Activated naive CD8-positive, alpha-beta T cell treated with anti-CD3 and anti-CD28 coated beads, Interleukin-2, amount 10 ng/mL, durations not matched to agents 7 days and 5 days (primary cell): ENCODE results near the gene GALNT10. TPM values are rescaled to one million over a fixed set of nuclear protein-coding genes. Genes with fewer than 3 reads are reported as not detected.
A peak's percentile ranks its signal among the peaks of the same experiment; 100 is the strongest.

Experiments
- ATAC-seq: fragments of 150-1000 bp; cut with Tn5 transposase; one replicate; pipeline ENCODE4 v1.10.0; 2021; ENCODE audit warnings: low read depth, moderate library complexity
- POLR2A ChIA-PET: fragments of 350-600 bp; sonication (Branson Sonifier 250); formaldehyde crosslinking; loops from one replicate; lab custom pipeline; 2021; ENCODE audit warnings: antibody characterized with exemption; lab: Charles Lee
- DNase-seq: peaks from one replicate; pipeline ENCODE4 v3.0.0; 2021
- H3K27ac Mint-ChIP-seq: one replicate; pipeline ENCODE4 v1.8.0; 2022; ENCODE audit warnings: mild to moderate bottlenecking, mixed read lengths
- H3K27me3 Mint-ChIP-seq: one replicate; pipeline ENCODE4 v1.8.0; 2022; ENCODE audit warnings: mild to moderate bottlenecking, moderate library complexity, mixed read lengths
- H3K36me3 Mint-ChIP-seq: one replicate; pipeline ENCODE4 v1.8.0; 2021; ENCODE audit warnings: mild to moderate bottlenecking, mixed read lengths
- H3K4me1 Mint-ChIP-seq: one replicate; pipeline ENCODE4 v1.8.0; 2021; ENCODE audit warnings: mixed read lengths
- H3K4me3 Mint-ChIP-seq: one replicate; pipeline ENCODE4 v1.8.0; 2022; ENCODE audit warnings: mild to moderate bottlenecking, moderate library complexity, mixed read lengths
- H3K9me3 Mint-ChIP-seq: one replicate; pipeline ENCODE4 v1.8.0; 2021; ENCODE audit warnings: mixed read lengths
- total RNA-seq, 2 experiments: library from RNA; stranded (reverse); gene quantifications; one replicate each; pipeline ENCODE4 v1.2.3, GENCODE V29; 2021

Gene GALNT10
- total RNA-seq, 2 experiments from 2014 or later, result 34.6 to 36.0 TPM

- ATAC-seq, result no peak
- no peaks in the 10 kb centered on the region for H3K9me3 Mint-ChIP-seq
- POLR2A ChIA-PET, result interaction anchor here (0.8 to 2.8 kb wide), 5 partner anchors 47 to 263 kb away, joined by 3 to 11 read pairs (median 4); partner anchors contain the start of gene GALNT10
Measured at GRCh38 chr5:154237376-154237743, 46.8 kb downstream of the GALNT10 start.

DNA sequence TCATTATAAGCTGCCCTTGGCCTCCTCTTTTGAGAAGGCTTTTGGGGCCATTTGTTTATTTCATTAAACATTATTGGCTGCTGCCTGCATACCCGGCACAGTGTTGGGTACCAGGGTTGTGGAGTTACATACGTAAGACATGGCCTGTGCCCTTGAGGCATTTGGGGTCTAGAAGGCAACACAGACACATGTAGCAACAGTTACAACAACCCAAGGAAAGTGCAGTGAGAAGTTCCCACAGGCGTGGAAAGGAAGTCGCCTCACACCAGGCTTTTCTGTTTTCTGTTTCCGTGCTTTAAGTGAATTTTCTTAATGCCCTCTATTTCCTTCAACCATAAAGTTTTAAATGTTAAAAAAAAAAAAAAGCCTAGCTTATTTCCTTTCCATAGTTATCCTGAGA, 47.4 kb downstream of the GALNT10 start:
- no peak for ATAC-seq
- Mint-ChIP-seq H3K27ac (no peak overlapping the region), H3K4me1 (peaks cover 22% of the 10 kb centered on the region), H3K36me3 (no peaks in the 10 kb centered on the region), H3K4me3 (no peak overlapping the region), H3K9me3 (no peaks in the 10 kb centered on the region), H3K27me3 (no peaks in the 10 kb centered on the region)
- DNase-seq, result no peak
- POLR2A ChIA-PET, result interaction anchor here (1.0 kb wide), 1 partner anchor 35 kb away, joined by 3 read pairs; no protein-coding TSS in a partner anchor

More at GRCh38 chr5:154237376-154237743, 46.8 kb downstream of the GALNT10 start:
- peaks cover 22% of the 10 kb centered on the region for H3K4me1 Mint-ChIP-seq
- H3K36me3 Mint-ChIP-seq, result no peaks in the 10 kb centered on the region
- no peak overlapping the region for H3K4me3 Mint-ChIP-seq
- H3K27ac Mint-ChIP-seq, result no peak overlapping the region
- no peaks in the 10 kb centered on the region for H3K27me3 Mint-ChIP-seq
- no peak for DNase-seq

GRCh38 chr5:154238776-154239481, 48.4 kb downstream of the GALNT10 start:
- DNase-seq (no peak), ATAC-seq (no peak)
- H3K27ac Mint-ChIP-seq, result peak overlapping the region; percentile 15
- H3K27me3 Mint-ChIP-seq, result no peaks in the 10 kb centered on the region
- H3K4me3 Mint-ChIP-seq, result no peak overlapping the region
- H3K4me1 Mint-ChIP-seq, result peaks cover 15% of the 10 kb centered on the region
- H3K36me3 Mint-ChIP-seq, result no peaks in the 10 kb centered on the region
- H3K9me3 Mint-ChIP-seq, result no peaks in the 10 kb centered on the region
- POLR2A ChIA-PET, result interaction anchor here (1.0 to 1.7 kb wide), 2 partner anchors 34 to 36 kb away, joined by 3 read pairs; no protein-coding TSS in a partner anchor

- Mint-ChIP-seq H3K27me3 (no peaks in the 10 kb centered on the region), H3K4me1 (peaks cover 12% of the 10 kb centered on the region), H3K27ac (no peak overlapping the region), H3K4me3 (no peak overlapping the region), H3K36me3 (peaks cover 2% of the 10 kb centered on the region), H3K9me3 (no peaks in the 10 kb centered on the region)
- DNase-seq (no peak), ATAC-seq (no peak)
- POLR2A ChIA-PET, result no interaction called here
Measured at GRCh38 chr5:154240595-154240994, 50.1 kb downstream of the GALNT10 start.

- Mint-ChIP-seq H3K4me1 (peaks cover 12% of the 10 kb centered on the region), H3K4me3 (no peak overlapping the region), H3K9me3 (no peaks in the 10 kb centered on the region), H3K27ac (no peak overlapping the region), H3K27me3 (no peaks in the 10 kb centered on the region), H3K36me3 (peaks cover 2% of the 10 kb centered on the region)
- ATAC-seq (no peak), DNase-seq (no peak)
- POLR2A ChIA-PET, result no interaction called here
Measured at GRCh38 chr5:154241021-154241420, 50.5 kb downstream of the GALNT10 start.

DNA sequence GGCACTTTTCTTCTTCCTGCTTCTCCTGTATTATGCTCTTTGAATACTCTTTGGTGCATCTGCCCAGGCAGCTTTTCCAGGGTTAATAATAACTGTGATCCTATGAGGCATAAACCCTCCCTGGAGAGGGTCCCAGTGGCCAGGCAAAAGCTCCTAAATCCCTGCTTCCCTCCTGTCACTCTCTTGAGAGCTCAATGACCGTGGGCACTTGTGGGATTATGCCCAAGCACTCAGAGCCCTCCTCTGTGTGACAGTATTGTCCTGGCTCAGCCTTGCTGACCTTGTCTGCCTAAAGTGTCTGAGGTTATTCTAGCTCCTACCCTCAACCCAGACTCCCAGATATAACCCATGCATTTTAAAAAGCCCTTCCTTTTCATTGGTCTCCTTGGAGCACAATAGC, 51.9 kb downstream of the GALNT10 start:
- Mint-ChIP-seq H3K4me1 (no peaks in the 10 kb centered on the region), H3K36me3 (peaks cover 2% of the 10 kb centered on the region), H3K27me3 (no peaks in the 10 kb centered on the region), H3K9me3 (no peaks in the 10 kb centered on the region), H3K4me3 (no peak overlapping the region), H3K27ac (no peak overlapping the region)
- DNase-seq (no peak), ATAC-seq (no peak)
- POLR2A ChIA-PET, result no interaction called here

DNA sequence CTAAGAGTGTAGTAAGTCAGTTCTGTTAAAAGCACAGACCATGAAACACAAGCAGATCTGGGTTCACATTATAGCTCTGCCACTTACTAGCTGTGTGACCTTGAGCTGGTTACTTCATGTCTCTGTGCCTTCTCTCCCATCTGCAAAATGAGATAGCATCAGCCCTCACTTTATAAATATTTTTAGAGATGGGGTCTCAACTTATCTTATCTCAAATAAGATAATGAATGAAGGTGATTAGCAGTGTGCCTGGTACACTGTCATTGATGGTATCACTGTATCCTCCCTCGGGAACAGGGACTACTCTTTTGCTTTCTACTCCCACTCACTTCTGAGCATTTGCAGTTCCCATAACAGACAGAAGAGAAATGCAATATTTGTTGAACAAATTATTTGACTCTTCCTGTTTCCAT, 52.4 kb downstream of the GALNT10 start:
- Mint-ChIP-seq H3K27ac (no peak overlapping the region), H3K9me3 (no peaks in the 10 kb centered on the region), H3K27me3 (no peaks in the 10 kb centered on the region), H3K4me1 (no peaks in the 10 kb centered on the region), H3K4me3 (no peak overlapping the region), H3K36me3 (peaks cover 2% of the 10 kb centered on the region)
- POLR2A ChIA-PET, result no interaction called here
- DNase-seq (no peak), ATAC-seq (no peak)

DNA sequence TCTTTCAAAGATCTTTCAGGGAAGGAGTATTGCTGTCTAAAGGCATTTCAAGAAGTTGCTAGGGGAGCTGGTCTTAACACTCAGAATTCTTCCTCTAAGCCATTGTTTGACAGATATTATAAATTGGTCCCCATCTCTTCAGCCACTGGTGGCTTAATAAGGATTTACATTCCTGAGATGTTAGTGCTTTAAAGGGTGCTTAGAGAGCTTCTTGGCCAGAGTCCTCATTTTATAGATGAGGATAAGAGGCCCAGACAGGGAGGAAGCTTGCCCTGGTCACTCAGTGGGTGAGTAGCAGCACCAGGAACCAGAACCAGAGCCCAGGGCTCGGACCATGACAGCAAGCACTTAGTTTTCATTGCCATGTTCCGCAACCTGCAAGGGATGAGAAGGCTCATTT, 53.2 kb downstream of the GALNT10 start:
- Mint-ChIP-seq H3K27ac (no peak overlapping the region), H3K4me1 (no peaks in the 10 kb centered on the region)
- POLR2A ChIA-PET, result no interaction called here

GRCh38 chr5:154244476-154244875, 53.9 kb downstream of the GALNT10 start:
- POLR2A ChIA-PET, result no interaction called here
- Mint-ChIP-seq H3K9me3 (no peaks in the 10 kb centered on the region), H3K4me1 (no peaks in the 10 kb centered on the region), H3K27me3 (no peaks in the 10 kb centered on the region), H3K36me3 (peaks cover 2% of the 10 kb centered on the region), H3K27ac (no peak overlapping the region), H3K4me3 (no peak overlapping the region)
- DNase-seq (no peak), ATAC-seq (no peak)

More for the DNA sequence above, 53.2 kb downstream of the GALNT10 start:
- H3K4me3 Mint-ChIP-seq, result no peak overlapping the region
- H3K9me3 Mint-ChIP-seq, result no peaks in the 10 kb centered on the region
- DNase-seq (no peak), ATAC-seq (no peak)
- H3K36me3 Mint-ChIP-seq, result peaks cover 2% of the 10 kb centered on the region
- no peaks in the 10 kb centered on the region for H3K27me3 Mint-ChIP-seq

DNA sequence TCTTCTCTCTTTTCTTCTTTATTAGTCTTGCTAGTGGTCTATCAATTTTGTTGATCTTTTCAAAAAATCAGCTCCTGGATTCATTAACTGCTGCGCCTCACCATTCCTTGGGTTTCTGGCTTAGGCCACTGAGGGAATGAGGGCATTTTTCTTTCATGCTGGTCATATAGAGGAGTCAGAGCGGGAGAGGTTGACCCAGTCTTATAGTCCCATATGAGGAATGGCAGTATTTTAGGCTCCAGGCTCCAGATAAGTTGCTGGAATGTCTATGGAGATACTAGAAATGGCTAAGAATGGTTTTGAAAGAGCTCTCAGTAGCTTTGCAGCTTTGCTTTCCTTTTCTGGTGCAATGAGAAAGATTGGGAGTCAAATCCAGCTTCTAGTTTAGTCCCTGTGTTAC, 58.2 kb downstream of the GALNT10 start:
- H3K9me3 Mint-ChIP-seq, result peaks cover 2% of the 10 kb centered on the region
- H3K27ac Mint-ChIP-seq, result no peak overlapping the region
- POLR2A ChIA-PET, result no interaction called here
- H3K4me1 Mint-ChIP-seq, result peaks cover 1% of the 10 kb centered on the region
- ATAC-seq (no peak), DNase-seq (no peak)
- H3K36me3 Mint-ChIP-seq, result peaks cover 17% of the 10 kb centered on the region
- H3K27me3 Mint-ChIP-seq, result no peaks in the 10 kb centered on the region
- no peak overlapping the region for H3K4me3 Mint-ChIP-seq

- Mint-ChIP-seq H3K4me1 (peaks cover 1% of the 10 kb centered on the region), H3K9me3 (peaks cover 2% of the 10 kb centered on the region), H3K36me3 (peaks cover 23% of the 10 kb centered on the region), H3K27me3 (no peaks in the 10 kb centered on the region), H3K4me3 (no peak overlapping the region), H3K27ac (no peak overlapping the region)
- no peak for ATAC-seq
- POLR2A ChIA-PET, result no interaction called here
- DNase-seq, result no peak
Measured at GRCh38 chr5:154249826-154250225, 59.3 kb downstream of the GALNT10 start.

- peaks cover 30% of the 10 kb centered on the region for H3K36me3 Mint-ChIP-seq
- POLR2A ChIA-PET, result no interaction called here
- H3K4me3 Mint-ChIP-seq, result no peak overlapping the region
- ATAC-seq (no peak), DNase-seq (no peak)
- H3K4me1 Mint-ChIP-seq, result peaks cover 5% of the 10 kb centered on the region
- H3K9me3 Mint-ChIP-seq, result peaks cover 2% of the 10 kb centered on the region
- H3K27me3 Mint-ChIP-seq, result no peaks in the 10 kb centered on the region
- H3K27ac Mint-ChIP-seq, result no peak overlapping the region
Measured at GRCh38 chr5:154251529-154251928, 61.0 kb downstream of the GALNT10 start.

DNA sequence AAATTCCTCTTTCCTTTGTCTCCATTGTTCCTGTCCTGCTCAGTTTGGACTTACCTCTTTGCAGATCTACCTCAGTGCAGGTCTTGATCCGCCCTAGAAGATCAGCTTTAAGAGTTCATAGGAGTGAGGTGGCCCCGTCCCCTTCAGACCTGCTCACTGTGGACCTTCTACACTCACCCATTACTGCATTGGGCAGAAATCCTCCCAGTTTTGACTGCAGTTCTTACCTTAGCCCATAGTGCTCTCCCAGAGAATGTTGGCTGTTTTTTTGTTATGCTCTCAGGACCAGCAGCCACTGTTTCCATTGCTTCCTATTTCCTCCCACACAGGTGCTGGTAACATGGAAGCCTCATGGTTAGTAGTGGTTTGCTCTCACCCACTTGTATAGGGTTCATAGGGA, 63.3 kb downstream of the GALNT10 start:
- peaks cover 39% of the 10 kb centered on the region for H3K36me3 Mint-ChIP-seq
- peaks cover 2% of the 10 kb centered on the region for H3K9me3 Mint-ChIP-seq
- H3K27me3 Mint-ChIP-seq, result peaks cover 2% of the 10 kb centered on the region
- H3K4me3 Mint-ChIP-seq, result no peak overlapping the region
- no peak for DNase-seq
- peaks cover 5% of the 10 kb centered on the region for H3K4me1 Mint-ChIP-seq
- no peak overlapping the region for H3K27ac Mint-ChIP-seq
- no peak for ATAC-seq
- POLR2A ChIA-PET, result no interaction called here

GRCh38 chr5:154254896-154255295, 64.4 kb downstream of the GALNT10 start:
- Mint-ChIP-seq H3K9me3 (peaks cover 2% of the 10 kb centered on the region), H3K36me3 (peaks cover 43% of the 10 kb centered on the region), H3K4me3 (no peak overlapping the region), H3K27ac (no peak overlapping the region), H3K4me1 (peaks cover 5% of the 10 kb centered on the region), H3K27me3 (peaks cover 2% of the 10 kb centered on the region)
- DNase-seq, result no peak
- ATAC-seq, result no peak
- POLR2A ChIA-PET, result no interaction called here
